ENCODE results near the gene HNRNPUL1. TPM values are rescaled to one million over a fixed set of nuclear protein-coding genes. Genes with fewer than 3 reads are reported as not detected.

Gene HNRNPUL1
- total RNA-seq, 1 experiment from 2014 or later: 266 TPM

GRCh38 chr19:41327076-41327575, 63.0 kb downstream of the HNRNPUL1 start:
- intact Hi-C loops (cut with micrococcal nuclease; ENCODE audit: unreplicated experiment): loop anchor here (2.0 to 10.0 kb wide), 2 partner anchors 26 to 248 kb away; partner anchors contain the start of genes CEACAM21 and TGFB1
- POLR2A ChIA-PET (ENCODE audit: unreplicated experiment): interaction anchor here (0.5 to 0.6 kb wide), 4 partner anchors 35 to 516 kb away, joined by 3 to 22 read pairs (median 4); partner anchors contain the start of gene B9D2
- Histone ChIP-seq H3K4me3 (peak overlapping the region; percentile 30; the same call in 1 of the 2 replicates), H3K79me2 (ENCODE audit: low read depth) (no peaks in the 10 kb centered on the region), H3K9me3 (ENCODE audit: insufficient read depth, low read depth) (no peaks in the 10 kb centered on the region), H3K27ac (no peak overlapping the region), H4K20me1 (ENCODE audit: insufficient read depth) (no peaks in the 10 kb centered on the region), H3K4me1 (replicated peaks; ENCODE audit: insufficient read depth) (peaks cover 16% of the 10 kb centered on the region), H3K4me2 (peak overlapping the region; percentile 60), H3K36me3 (ENCODE audit: low read depth) (no peaks in the 10 kb centered on the region), H3K27me3 (ENCODE audit: insufficient read depth, low read depth) (no peaks in the 10 kb centered on the region), H2AFZ (no peak overlapping the region), H3K9me2 (ENCODE audit: insufficient read depth) (no peaks in the 10 kb centered on the region), H3F3A (ENCODE audit: insufficient read depth, low read depth) (peaks cover 28% of the 10 kb centered on the region)
- no peak for DNase-seq
- no peak for TF ChIP-seq EZH2 (IDR thresholded peaks at IDR 0.05; ENCODE audit: low read depth)
- BruUV-seq (replicated peaks): TSS peak; percentile 56
- CTCF ChIA-PET: no interaction called here

- Histone ChIP-seq H3F3A (ENCODE audit: insufficient read depth, low read depth) (peaks cover 23% of the 10 kb centered on the region), H3K27me3 (ENCODE audit: insufficient read depth, low read depth) (no peaks in the 10 kb centered on the region), H3K4me2 (peak overlapping the region; percentile 60), H4K20me1 (ENCODE audit: insufficient read depth) (no peaks in the 10 kb centered on the region), H3K9me2 (ENCODE audit: insufficient read depth) (no peaks in the 10 kb centered on the region), H3K36me3 (ENCODE audit: low read depth) (no peaks in the 10 kb centered on the region), H3K27ac (no peak overlapping the region), H3K9me3 (ENCODE audit: insufficient read depth, low read depth) (no peaks in the 10 kb centered on the region), H3K79me2 (ENCODE audit: low read depth) (no peaks in the 10 kb centered on the region), H3K4me3 (peak overlapping the region; percentile 30; the same call in 1 of the 2 replicates), H3K4me1 (replicated peaks; ENCODE audit: insufficient read depth) (peaks cover 16% of the 10 kb centered on the region), H2AFZ (no peak overlapping the region)
- BruUV-seq (replicated peaks): no TSS peak
- ChIA-PET POLR2A (ENCODE audit: unreplicated experiment) (interaction anchor here (0.5 kb wide), 2 partner anchors 36 to 64 kb away, joined by 5 to 22 read pairs; partner anchors contain the start of gene B9D2), CTCF (interaction anchor here (0.5 kb wide), 1 partner anchor 124 kb away, joined by 6 read pairs; no protein-coding TSS in a partner anchor)
- intact Hi-C loops (cut with micrococcal nuclease; ENCODE audit: unreplicated experiment): loop anchor here (2.0 to 10.0 kb wide), 2 partner anchors 25 to 247 kb away; partner anchors contain the start of genes CEACAM21 and TGFB1
- peak; percentile 65 to 92 for DNase-seq
- TF ChIP-seq CTCF (conservative IDR thresholded peaks at IDR 0.05) (no peak), EZH2 (IDR thresholded peaks at IDR 0.05; ENCODE audit: low read depth) (no peak)
These were observed 63.5 kb downstream of the HNRNPUL1 start for GRCh38 chr19:41327576-41328156.

- H3K4me3 ChIP-seq: no peak overlapping the region
- H3K9me2 ChIP-seq (ENCODE audit: insufficient read depth): no peaks in the 10 kb centered on the region
- H3K79me2 ChIP-seq (ENCODE audit: low read depth): no peaks in the 10 kb centered on the region
- peaks cover 16% of the 10 kb centered on the region for H3K4me1 ChIP-seq (replicated peaks; ENCODE audit: insufficient read depth)
- no peaks in the 10 kb centered on the region for H4K20me1 ChIP-seq (ENCODE audit: insufficient read depth)
- no peak overlapping the region for H2AFZ ChIP-seq
- no TSS peak for BruUV-seq (replicated peaks)
- TF ChIP-seq CTCF (conservative IDR thresholded peaks at IDR 0.05): no peak
- TF ChIP-seq EZH2 (IDR thresholded peaks at IDR 0.05; ENCODE audit: low read depth): no peak
- peak overlapping the region; percentile 60 for H3K4me2 ChIP-seq
- H3K27me3 ChIP-seq (ENCODE audit: insufficient read depth, low read depth): no peaks in the 10 kb centered on the region
- CTCF ChIA-PET: interaction anchor here (0.5 kb wide), 1 partner anchor 124 kb away, joined by 6 read pairs; no protein-coding TSS in a partner anchor
- 0 out of 2 replicates have a peak overlapping the region, but pooled peaks have one; percentile 14 for H3K27ac ChIP-seq
- intact Hi-C loops (cut with micrococcal nuclease; ENCODE audit: unreplicated experiment): loop anchor here (10.0 kb wide), 1 partner anchor 247 kb away; the partner anchor contains the start of gene CEACAM21
- no peak for DNase-seq
- no peaks in the 10 kb centered on the region for H3K9me3 ChIP-seq (ENCODE audit: insufficient read depth, low read depth)
- H3F3A ChIP-seq (ENCODE audit: insufficient read depth, low read depth): peaks cover 17% of the 10 kb centered on the region
- POLR2A ChIA-PET (ENCODE audit: unreplicated experiment): interaction anchor here (0.5 kb wide), 1 partner anchor 16 kb away, joined by 3 read pairs; no protein-coding TSS in a partner anchor
- H3K36me3 ChIP-seq (ENCODE audit: low read depth): no peaks in the 10 kb centered on the region
These were observed 64.1 kb downstream of the HNRNPUL1 start for GRCh38 chr19:41328157-41328841.
